GM19372 (cell line): Measurements from ENCODE around the gene APOL3.
"Not testable (repeated sequence)": the region's sequence is repeated elsewhere in the genome, so short reads cannot be mapped to it uniquely, and the experiment has no call there.

Experiments used
- ATAC-seq: cut with Tn5 transposase; IDR thresholded peaks from one replicate; pipeline ENCODE4 v1.9.1; 2021; ENCODE audit warnings: mild to moderate bottlenecking, low read depth, moderate library complexity; ENCODE audit not compliant: unreplicated experiment

Gene APOL3

GRCh38 chr22:36193577-36193976 lies 33.0 kb upstream of the APOL3 start:
- ATAC-seq: no peak

- no peak for ATAC-seq
Measured at GRCh38 chr22:36193171-36193570, 32.6 kb upstream of the APOL3 start.

DNA sequence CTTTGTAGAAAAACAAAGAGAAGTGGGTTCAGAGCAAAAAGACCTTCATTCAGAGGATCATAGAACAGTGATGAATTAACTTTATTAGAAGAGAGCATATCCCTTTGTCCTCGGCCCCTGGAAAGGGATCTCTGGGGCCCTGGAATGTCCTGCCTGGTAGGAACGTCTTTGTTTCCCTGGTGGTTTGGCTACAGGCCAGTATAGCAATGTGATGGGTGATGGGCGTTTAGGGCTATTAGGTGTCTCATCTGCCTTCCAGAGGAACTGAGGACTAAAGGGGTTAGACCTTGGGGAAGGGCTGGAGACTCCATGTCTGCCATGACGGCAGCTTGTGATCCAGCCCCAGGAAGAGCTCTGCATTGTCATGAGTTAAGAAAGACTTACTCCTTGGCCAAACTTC lies 32.0 kb upstream of the APOL3 start:
- ATAC-seq: no peak

DNA sequence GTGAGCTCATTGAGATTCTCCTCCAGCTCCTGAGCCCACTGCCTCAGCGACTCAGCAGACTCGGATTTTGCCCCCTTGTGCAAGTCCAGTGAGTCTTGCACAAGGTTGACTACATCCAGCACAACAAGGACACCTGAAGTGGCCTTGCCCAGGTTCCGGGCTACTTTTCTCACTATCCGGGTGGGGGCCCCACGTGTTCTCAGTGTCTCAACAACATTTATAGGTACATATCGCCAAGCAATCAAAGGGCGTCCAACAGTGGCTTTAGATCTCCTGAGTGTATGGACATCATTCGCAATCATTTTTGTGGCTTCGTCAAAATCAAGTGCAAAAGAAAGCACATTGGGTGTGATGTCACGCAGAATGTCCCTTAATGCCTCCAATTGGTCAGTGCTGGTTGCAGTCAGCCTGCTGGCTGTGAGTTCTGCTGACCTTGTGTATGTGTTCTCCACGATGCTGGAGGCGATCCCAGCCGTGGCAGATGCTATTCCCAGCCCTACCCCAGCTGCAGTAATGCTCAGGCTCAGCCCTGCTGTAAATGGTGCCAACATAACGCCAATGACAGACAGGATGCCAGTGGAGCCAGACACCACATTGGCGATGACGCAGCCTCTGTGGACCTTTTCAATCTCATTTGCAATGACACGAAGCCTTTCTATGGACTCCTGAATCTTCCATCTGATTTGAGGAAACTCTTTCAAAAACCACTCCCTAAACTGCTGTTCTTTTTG lies 30.7 kb upstream of the APOL3 start:
- no peak for ATAC-seq

DNA sequence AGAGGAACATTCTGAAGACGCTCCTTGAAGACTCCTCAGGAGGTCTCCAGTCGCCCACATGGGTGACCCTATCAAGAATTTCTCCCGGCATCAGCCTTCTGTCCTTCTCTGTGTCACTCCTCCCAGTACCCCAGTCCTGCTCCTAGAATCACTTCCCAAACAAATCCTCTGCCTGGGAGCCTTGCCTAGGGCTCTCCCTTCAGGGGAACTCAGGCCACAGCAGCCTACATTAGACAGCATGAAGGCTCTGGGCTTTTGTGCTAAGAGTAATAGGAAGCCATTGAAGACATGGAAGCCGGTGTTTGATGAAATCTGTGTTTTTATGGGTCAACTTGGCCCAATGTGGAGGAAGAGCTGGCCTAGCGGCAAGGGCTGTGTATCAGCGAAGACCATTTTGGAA lies 27.3 kb upstream of the APOL3 start:
- ATAC-seq: not testable (repeated sequence)

GRCh38 chr22:36185828-36186624 lies 25.5 kb upstream of the APOL3 start:
- no peak for ATAC-seq

- no peak for ATAC-seq
Measured at GRCh38 chr22:36184433-36185025, 24.0 kb upstream of the APOL3 start.

DNA sequence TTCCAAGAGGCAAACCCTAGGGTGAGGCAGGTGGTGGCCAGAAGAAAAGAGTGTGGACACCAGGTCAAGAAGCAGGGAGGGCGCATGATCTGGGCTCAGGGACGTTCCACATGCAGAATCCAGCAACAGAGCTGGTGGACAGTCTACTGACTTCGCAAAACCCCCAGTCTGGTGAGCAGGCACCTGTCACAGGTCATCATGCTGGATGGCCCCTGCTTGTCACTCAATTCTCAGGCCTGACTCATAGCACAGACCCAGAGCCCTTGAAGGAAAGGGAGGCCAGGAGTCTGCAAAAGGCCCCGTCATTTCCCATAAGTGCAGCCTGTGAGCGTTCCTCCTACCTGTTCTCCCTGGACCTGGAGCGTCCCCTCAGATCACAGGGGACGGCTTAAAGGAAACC lies 22.9 kb upstream of the APOL3 start:
- no peak for ATAC-seq

DNA sequence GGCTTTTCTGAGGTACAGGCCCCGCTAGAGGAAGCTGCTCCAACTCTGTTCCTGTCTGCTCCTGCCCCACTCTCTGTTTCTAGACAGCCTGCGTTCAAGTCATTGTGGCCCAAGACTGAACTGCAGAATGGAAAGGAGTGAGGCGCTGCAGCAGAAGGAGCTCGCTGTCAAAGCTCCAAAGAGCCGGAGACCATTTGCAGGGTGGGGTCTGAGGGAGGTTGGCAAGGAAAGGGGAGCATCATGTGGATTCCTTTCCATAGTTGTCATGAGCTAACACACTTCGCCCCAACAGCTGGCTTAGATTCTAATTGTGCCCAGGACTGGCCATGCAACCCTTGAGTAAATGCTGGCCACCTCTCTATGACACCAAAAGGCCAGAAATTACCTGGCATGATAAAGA lies 22.3 kb upstream of the APOL3 start:
- ATAC-seq: no peak

DNA sequence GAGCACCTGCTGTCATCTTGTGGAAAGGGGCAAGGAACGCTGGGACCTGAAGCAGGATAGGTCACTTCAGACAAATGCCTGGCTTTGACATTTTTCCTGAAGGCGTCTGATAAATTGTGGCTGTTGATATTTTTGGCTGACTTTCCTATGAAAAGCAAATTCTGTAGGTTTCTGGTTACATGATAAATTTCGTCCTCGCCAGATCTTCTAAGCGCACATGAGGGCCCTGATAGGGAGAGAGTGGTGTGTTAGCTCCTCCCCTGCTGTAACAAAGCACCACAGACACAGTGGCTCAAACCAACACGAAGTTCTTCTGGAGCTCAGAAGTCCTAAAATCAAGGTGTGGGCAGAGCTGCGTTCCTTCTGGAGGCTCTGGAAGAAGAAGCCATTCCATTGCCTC lies 21.5 kb upstream of the APOL3 start:
- ATAC-seq: no peak

- ATAC-seq: no peak
Measured at GRCh38 chr22:36180928-36181327, 20.4 kb upstream of the APOL3 start.

DNA sequence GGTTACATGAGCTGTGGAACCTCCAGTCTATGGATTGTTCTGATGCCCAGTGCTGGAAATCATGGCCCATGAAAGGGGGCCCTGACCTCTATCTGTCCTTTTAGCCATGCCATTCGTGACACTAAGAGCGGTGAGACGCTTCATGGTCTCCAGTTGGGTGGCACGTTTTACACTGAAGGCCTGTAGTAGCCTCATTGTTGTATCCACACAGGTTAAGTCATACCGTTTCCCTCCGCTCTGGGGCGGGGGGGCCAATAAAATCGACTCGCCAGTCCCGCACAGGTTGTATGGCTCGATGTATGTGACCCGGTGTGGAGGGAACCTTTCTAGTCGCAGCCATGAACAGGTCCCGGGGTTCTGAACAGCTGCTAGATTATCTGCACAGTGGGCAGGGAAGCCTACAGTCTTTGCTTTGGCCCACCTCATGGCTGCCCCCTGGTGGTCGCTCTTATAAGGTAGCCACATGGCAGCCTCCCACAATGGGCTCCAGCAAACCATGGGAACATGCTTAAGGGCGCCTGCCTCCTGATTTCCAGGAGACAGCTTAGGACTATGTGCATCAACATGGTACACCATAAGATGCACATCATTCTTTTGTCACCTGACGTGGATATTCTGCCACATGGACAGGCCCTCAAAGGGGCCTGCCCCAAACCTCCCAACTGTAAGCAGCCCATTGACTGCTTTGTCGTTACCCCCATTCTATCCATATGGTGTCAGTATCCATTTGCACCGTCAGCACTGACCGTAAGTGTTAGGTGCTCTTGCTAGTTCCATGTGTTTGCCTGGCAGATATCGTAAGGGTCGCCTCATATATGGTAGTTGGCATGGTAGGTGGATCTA lies 19.7 kb upstream of the APOL3 start:
- ATAC-seq: no peak

- ATAC-seq: no peak
Measured at GRCh38 chr22:36177160-36177559, 16.6 kb upstream of the APOL3 start.

DNA sequence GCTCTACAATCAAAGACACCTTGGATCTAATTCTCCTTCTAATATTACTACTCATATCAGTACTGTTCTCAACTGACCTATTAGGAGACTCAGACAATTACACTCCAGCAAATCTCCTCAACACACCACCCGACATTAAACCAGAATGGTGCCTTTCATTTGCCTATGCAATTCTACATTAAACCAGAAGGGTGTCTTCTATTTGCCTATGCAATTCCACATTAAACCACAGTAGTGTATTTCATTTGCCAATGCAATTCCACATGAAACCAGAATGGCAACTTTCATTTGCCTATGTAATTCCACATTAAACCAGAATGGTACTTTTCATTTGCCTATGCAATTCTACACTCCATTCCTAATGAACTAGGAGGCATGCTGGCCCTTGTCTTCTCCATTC lies 15.3 kb upstream of the APOL3 start:
- ATAC-seq: no peak

DNA sequence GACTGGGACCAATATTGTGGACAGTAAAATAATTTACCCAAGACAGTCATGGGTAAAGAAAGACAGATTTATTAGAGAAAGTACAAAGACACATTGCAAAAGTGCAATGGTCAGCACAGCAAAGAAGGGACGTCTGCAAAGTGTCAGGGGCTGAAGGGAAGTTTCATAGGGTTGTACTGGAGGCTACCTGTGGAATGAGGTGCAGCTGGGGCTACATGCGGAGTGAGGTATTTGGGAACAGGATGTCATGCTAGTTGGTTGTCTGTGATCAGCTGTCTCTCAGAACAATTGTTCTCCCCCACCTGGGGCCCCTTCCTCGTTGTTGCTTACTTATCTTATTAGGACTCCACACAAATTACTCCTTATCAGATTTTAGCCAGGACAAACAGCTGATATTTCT lies 11.4 kb upstream of the APOL3 start:
- no peak for ATAC-seq

GRCh38 chr22:36166518-36167220 lies 6.1 kb upstream of the APOL3 start:
- ATAC-seq: no peak

- ATAC-seq: no peak
Measured at GRCh38 chr22:36166086-36166485, 5.5 kb upstream of the APOL3 start.

DNA sequence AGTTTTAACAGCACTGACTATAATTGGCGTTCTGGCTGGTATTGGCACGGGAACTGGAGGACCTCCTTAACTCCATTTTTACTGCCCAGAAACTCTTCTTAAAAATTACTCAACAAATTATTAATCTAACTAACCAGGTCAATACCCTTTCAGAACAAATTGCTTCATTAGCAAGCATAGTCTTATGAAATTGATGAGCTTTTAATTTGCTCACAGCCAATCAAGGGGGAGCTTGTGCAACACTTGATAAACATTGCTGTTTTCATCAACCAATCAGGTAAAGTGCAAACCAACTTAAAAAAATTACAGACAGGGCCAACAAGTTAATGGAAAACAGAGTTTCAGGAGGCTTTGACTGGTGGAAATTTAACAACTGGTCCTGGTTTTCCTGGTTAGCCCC lies 4.6 kb upstream of the APOL3 start:
- ATAC-seq: no peak

DNA sequence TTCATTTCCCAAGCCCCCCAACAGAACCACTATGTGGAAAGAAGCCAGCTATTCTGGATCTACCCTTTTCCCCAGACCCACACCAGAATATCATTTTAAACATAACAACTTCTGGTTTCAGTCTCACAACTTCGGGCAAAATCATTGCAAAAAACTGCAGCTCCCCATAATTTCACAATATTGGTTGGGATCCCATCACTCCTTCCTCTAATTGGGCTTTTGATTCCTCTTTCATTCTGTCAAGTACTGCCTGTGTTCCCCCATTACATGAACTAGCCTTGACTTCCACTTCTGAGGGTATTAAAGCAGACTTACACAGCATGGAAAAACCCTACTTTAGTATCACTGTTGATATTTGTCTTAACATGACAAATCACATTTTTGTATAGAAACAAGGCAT lies 4.1 kb upstream of the APOL3 start:
- ATAC-seq: no peak

- no peak for ATAC-seq
Measured at GRCh38 chr22:36163497-36163896, 2.9 kb upstream of the APOL3 start.
